Endometrium (tissue), 2 donors: ENCODE measurements around the gene ROBO4.

ENCODE experiments used
- FAIRE-seq: peaks from 2 replicates; lab custom pipeline; 2012; peaks lifted over from hg19 to GRCh38; lab: Jason Lieb, UNC
- donor health status: control.
- donor health status: control.

The ROBO4 gene

GRCh38 chr11:124897674-124898262, at the start of gene ROBO4:
Gene ROBO4, minus strand, starts transcription at chr11:124897865. Its CDS starts 70 bp downstream, at chr11:124897795.
- no peak for FAIRE-seq

DNA sequence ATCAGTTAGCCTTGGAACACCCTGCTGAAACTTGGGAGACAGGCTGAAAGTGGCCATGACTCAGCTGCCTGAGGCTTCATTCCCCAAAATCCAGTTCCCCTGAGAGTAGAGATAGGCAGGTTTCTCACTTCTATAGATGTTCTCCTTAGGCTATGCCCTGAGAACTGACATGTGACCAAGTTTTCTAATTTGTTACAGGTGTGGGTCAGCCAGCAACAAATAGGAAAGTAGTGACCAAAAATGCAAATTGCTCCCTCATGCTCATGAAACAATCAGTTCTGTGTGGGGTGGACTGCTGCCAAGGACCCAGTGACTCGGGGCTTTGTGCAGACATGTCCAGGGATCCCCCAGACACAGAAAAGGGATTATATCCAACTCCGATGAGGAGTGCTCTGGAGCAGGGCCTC, 49.1 kb upstream of the ROBO4 start:
- FAIRE-seq = no peak

DNA sequence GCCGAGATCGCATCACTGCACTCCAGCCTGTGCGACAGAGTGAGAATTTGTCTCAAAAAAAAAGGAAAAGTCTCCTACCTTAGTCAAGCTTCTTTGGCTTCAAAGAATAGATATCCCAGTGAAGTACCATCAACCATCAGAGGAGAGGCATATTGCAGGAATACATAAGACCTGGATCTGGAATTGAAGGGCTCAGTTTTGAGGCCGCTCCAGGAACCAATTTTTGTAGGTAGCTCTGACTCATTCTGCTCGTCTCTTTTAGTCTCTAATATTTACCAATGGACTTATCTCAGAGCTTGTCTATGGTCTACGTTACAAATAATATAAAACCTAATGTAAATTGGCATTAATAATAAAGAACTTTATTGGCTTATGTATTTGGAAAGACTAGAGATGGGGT, 48.2 kb upstream of the ROBO4 start:
- no peak for FAIRE-seq

- FAIRE-seq = no peak
Measured at GRCh38 chr11:124944565-124944964, 46.9 kb upstream of the ROBO4 start.

DNA sequence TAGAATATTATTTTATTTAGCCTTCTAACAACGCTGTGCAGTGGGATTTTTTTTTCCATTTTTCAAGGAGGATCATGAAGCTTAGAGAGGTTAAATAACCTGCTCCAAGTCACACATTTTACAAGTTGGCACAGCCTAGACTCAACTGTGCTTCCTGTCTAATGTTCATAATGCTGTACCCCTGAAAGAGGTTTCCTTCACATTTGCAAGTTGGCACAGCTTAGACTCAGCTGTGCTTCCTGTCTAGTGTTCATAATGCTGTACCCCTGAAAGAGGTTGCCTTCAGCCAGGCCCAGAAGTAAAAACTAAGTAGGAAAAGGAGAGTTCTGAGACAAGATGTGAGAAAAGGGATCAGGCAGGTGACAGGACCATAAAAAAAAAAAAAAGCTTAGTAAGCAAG, 46.1 kb upstream of the ROBO4 start:
- FAIRE-seq = no peak

DNA sequence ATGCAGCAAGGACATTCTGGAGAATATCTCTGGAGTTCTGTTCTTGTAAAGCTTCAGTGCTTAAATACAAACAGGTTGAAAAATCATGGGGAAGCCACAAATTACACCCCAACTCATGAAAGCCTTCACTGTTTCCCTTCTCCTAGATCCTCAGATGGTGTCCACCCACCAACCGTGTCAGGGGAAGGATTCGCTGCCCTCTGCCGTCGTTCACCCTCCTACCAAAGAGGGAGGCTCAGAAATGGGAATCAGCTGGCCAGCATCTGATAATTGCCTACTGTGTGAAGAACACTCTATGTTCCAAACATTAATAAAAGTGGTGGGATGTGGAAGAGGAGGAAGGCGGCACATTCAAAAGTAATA, 45.6 kb upstream of the ROBO4 start:
- no peak for FAIRE-seq

- FAIRE-seq = no peak
Measured at GRCh38 chr11:124942466-124943253, 45.0 kb upstream of the ROBO4 start.

GRCh38 chr11:124941703-124942102, 44.0 kb upstream of the ROBO4 start:
- no peak for FAIRE-seq

DNA sequence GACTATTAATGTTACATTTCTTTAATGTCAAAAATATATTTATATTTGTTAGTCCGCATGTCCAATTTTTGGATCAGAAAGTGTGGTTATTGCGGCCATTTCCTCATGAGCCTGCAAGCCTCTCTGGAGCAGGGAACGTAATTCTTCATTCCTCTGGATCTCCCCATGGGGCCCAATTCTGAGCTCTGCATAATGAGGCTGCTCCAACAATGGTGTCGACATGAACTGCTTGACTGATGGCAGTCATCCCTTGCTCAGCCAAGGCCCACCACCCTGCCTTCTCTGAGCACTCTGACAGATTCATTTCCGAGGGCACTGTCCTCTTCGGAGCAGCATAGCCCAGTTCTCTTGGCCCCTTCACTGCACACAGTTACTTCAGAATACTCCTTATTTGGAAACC, 41.3 kb upstream of the ROBO4 start:
- no peak for FAIRE-seq

GRCh38 chr11:124938206-124938765, 40.6 kb upstream of the ROBO4 start:
- no peak for FAIRE-seq

DNA sequence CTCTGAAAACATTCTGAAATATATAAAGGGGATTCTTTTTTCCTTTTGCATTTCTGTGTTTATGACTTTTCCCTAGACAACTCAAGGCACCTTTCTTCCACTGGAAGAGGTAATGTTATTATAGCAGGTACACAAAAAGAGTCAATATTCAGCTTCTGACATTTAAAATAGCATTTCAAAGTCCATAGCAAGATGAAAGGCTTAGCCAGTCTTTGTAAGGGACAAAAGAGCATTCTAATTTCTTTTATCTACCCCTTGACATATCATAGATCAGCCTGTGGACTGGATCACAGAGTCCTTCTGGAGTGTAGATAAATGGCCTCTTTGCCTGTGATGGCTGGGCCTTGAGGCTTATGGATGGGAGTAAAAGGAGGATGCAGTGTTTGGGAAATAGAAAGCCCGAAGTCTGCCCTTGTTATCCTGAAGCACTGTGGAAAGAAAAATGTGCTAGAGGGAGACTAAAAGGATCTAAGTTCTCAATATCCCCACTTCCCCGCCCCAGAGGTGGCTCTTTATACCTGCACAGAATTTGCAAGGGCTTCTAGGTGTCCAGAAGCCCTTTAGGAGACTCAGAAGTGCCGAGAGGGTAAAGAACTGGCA, 39.8 kb upstream of the ROBO4 start:
- no peak for FAIRE-seq

- no peak for FAIRE-seq
Measured at GRCh38 chr11:124935548-124936514, 38.2 kb upstream of the ROBO4 start, which contains the start of gene HEPACAM. Gene HEPACAM, minus strand, starts transcription at chr11:124936047. Its CDS starts 41 bp downstream, at chr11:124936006.

DNA sequence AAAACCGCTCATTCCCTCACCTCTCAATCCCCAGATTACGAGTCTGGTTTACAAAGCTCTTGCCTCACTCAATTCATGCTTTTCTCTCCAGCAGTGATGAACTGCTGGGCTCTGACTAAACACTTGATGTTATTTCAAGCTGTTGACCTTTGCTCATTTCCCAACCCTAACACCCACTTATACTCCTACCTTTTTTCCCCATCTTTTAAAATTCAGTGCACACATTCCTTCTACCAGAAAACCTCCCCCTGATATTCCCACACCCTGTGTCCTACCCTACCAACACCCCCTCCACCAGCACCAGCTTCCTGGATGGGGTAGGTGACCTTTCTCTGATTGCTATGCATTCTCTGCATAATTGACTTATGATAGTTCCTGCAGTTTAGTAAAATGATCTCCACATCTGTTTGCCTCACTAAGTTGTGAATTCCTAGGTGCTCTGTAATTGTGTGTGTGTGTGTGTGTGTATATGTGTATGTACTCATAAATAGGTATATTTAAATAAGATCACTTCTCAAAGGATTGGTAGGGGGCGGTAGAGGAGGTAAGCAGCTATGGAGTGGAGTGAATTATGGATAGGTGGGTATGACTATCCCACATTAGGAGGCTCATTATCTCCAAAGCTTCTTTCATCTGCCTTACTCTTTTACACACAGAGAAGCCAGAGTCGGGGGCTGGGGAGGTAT, 37.3 kb upstream of the ROBO4 start:
- FAIRE-seq = no peak

- no peak for FAIRE-seq
Measured at GRCh38 chr11:124930799-124931198, 33.1 kb upstream of the ROBO4 start.

DNA sequence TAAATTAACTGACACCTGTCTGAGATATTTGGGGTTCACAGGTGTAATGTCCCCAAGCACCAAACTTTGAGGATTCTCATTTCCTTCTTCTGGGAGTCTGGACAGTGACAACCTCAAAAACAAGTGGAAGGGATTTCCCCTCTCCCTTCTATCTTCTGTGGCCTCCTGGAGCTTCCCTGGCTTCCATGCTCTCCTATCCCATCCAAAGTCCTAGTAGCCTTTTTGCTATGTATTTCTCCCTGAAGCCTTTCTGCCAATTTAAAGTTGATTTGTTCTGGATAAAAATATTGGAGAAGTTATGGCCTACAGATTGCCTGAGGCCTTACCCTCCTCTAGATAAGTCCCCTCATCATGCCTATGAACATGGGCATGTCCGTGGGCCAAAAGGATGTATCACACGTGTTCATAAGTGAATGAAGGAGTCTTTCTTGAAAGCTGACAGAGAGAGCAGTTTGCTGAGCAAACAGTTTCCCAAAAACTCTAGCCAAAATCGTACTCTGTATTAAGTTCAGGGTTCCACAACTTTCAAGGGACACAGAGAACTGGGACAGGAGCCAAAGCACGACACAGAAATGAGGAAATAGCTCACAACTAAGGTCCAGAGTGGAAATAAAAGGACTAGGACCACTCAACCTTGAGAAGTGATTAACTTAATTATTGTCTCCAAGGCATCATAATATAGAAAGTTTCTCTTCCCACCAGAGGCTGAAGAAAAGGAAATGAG, 31.4 kb upstream of the ROBO4 start:
- FAIRE-seq = no peak

GRCh38 chr11:124923296-124923695, 25.6 kb upstream of the ROBO4 start:
- FAIRE-seq = no peak

DNA sequence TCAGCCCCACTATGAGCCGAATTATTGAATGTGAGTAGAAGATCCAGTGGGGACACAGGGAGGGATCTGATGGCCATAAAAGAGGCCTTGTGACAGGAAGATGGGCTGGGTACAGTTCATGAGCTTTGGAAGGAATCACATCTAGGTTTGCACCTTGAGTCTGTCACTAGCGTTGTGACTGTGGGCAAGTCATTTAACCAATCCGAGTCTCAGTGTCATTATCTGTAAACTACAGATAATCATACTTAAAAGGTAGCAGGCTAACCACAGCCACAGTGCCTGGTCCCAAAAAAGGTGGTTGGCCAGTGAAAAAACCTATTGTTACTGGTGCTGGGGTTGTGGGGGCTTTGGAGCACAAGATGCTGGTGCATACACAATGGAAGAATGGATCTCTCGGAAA, 25.2 kb upstream of the ROBO4 start:
- no peak for FAIRE-seq

- no peak for FAIRE-seq
Measured at GRCh38 chr11:124920870-124921609, 23.4 kb upstream of the ROBO4 start.

DNA sequence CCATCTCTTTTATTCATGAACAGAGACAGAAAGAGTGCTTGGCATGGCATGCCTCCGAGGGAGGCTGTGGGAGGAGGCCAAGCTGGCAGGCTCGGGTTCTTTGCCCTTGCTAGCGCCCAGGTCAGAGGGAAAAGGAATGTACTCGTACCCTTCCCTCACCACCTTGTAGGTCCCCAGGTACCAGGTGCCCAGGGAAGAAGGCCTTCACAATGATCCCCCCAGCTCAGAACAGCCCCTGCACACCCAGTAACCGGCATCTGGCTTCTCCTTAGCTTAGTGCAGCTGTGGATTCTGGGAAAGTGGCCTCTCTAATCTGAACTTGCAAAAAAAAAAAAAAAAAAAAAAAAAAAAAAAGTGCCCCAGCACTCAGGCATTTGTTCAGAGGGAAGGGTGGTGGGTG, 22.7 kb upstream of the ROBO4 start:
- no peak for FAIRE-seq

DNA sequence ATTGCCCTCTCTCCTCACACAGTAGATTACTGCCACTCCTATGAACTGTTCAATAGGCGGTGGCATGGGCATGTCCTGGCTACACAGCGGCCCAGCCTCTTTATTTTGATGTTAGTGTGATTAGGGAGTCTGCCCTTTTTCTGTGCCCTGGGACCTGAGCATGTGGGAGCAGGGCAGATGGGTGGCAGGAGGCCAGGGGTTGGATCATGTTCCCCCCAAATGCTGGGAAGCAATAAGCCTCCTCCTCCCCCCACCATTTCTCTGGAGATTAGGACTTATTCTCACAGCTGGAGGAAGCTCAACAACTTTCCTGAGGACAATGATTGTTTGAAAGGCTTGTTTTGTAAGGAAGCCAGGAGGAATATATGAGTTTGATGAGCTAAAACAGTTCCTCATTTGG, 22.2 kb upstream of the ROBO4 start:
- no peak for FAIRE-seq
